T-helper 22 cell (primary cell): Measurements from ENCODE around the gene SAMD11.

Source experiments
- DNase-seq: peaks from one replicate; pipeline ENCODE4 v3.0.0-alpha.2; 2020; ENCODE audit warnings: low read depth

Gene SAMD11

DNA sequence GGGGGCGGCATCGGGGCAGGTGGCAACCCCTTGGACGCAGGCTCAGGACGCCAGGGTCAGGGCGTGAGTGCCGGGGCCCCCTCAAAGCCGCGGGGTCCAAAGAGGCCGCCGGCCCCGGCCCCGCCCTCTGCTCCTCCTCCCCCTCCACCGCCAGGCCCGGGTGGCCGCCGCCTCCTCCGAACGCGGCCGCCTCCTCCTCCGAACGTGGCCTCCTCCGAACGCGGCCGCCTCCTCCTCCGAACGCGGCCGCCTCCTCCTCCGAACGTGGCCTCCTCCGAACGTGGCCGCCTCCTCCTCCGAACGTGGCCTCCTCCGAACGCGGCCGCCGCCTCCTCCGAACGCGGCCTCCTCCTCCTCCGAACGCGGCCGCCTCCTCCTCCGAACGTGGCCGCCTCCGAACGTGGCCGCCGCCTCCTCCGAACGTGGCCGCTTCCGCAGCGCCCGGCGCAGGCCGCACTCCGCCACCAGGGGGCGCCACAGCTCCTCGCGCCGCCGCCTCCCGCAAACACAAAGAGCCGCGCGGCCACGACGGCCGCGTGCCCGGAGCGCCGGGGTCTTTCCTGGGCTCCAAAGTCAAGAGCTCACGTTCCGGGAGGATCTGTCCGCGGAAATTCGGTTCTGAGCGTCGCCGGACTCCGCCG is 19.3 kb upstream of the SAMD11 start:
- DNase-seq, result peak; percentile 54

DNA sequence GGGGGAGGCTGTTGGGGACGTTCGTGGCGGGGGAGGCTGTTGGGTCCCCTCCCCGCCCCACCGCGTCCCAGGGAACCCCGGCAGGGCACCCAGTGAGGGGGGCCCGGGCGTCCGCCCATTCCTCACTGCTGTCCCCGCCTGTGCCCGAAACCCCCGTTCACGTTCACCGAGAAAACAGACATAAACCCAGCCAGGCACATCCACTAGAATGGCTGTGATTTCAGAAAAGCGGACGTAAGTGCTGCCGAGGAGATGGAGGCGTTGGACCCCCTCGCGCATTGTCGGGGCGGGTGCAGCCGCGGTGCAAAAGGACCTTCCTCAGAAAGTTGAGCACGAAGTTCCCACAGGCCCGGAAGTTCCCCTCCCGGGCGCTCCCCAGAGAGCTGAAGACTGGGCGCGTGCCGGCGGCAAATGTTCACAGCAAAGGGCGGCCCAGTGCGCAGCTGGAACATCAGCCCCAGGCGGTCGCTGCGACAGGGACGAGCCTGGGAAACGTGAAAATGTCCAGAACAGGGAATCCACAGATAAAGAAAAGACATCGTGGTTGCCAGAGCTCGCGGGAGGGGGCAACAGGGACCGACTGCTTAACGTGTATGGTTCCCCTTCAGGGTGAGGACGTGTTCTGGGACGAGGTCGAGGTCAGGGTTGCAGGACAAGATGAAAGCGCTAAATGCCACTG is 18.5 kb upstream of the SAMD11 start:
- no peak for DNase-seq

DNA sequence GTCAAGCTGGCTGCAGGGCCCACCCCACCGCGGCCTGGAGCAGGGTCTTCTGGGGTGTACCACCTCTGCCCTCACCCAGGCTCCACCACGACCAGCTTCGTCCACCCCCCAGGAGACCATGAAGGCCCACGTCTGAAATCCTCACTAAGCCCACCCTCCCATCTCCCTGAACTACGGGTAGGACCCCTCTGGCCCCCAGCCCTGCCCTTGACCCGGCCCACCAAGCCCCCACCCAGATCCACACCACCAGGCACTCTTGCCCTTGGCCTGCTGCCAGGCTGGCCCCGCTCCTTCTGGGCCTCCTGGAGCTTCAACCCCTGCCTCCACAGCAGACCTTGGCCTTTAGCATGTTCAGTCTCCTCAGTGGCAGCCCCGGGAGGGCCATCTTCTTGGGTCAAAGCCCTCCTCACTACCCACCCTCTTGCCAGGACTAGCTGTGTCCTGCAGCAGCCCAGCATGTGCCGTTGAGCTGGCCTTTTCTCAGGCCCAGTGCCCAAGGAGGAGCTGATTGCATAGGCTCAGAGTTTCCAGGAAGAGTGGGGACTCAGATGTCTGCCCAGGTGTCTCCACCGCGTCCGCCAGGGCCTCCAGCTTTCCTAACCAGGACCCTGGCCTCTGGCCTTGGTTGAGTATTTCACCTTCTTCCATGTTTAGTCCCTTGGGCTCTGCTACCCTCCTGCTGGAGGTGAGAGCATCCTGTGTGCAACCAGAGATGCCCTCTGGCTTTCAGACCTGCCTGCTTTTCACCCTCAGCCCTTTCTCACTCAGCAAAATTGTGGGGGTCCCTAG is 17.7 kb upstream of the SAMD11 start:
- no peak for DNase-seq

DNA sequence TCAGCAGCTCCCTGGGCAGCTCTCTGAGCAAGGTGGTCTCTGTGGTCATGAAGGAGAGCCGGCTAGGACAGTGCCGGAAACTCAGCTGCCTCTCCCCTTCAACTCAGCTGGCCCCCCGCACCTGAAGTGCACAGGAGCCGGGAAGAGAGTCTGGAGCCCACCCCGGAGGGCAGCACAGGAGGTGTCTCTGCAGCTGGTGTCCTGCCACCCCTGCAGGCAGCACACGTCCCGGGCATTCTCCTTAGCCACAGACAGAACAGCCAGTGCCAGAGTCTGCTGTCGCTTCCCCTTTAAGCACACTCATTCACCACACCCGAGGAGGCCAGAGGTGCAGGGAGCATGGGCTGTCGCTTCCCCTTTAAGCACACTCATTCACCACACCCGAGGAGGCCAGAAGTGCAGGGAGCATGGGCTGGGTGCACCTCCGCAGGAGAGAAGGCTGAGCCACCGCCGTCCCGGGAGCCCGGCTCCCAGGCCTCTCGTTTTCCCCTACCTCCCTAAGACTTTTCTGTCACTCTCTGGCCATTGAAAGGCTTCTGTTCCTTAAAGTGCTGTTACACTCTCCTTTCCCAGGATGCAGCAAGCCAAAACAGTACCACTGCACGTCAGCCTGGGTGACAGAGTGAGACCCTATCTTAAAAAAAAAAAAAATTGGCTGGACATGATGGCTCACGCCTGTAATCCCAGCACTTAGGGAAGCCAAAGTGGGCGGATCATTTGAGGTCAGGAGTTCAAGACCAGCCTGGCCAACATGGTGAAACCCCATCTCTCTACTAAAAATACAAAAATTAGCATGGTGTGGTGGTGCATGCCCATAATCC is 16.9 kb upstream of the SAMD11 start:
- no peak for DNase-seq

DNA sequence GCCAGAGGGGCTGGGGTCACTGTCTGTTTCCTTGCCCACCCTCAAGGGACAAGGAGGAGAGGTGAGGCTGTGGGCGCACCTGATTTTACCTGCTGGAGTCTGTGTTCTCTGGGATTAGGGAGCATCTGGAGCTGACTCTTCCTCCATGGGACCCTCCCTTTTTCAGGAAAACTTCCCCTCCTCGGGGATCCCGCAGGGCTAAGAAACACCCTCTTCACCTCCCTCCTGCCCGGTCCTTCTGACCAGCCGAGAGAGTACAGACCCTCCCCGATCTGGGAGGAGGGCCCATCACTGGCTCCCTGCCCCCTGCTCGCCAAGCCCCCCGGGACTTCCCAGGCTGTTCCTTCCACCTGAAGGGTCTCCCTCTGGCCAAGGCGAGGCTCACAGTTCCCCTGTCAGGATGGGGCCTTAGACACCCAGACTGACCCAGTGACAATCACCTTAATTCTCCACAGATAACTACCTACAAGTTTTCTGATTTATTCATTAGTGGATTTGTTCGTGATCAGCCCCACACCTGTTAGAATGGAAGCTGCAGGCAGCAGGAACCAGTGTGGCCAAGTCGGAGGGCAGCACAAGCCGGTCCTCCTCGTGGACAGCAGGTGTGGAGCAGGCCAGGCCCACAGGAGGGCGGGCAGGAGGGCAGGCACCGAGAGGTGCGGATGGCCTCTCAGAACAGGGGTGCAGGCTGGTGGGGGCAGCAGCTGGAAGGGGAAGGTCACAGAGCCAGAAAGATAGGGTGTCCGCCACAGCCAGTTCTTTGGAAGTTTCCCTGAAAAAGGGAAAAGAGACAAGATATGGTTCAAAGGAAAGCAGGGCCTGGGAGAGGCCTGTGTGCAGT is 15.9 kb upstream of the SAMD11 start:
- DNase-seq, result no peak

DNA sequence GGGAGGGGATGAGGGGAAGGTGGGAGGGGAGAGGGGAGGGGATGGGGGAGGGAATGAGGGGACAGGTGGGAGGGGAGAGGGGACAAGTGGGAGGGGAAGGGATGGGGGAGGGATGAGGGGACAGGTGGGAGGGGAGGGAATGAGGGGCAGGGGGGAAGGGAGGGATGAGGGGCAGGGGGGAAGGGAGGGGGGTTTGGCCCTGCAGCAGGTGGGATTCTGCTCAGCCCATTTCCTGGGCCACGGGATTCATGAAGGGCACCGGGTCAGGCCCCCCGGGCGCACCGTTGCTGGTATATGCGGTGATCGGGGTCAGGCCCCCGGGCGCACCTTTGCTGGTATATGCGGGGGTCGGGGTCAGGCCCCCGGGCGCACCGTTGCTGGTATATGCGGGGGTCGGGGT is 15.1 kb upstream of the SAMD11 start:
- DNase-seq, result no peak

DNA sequence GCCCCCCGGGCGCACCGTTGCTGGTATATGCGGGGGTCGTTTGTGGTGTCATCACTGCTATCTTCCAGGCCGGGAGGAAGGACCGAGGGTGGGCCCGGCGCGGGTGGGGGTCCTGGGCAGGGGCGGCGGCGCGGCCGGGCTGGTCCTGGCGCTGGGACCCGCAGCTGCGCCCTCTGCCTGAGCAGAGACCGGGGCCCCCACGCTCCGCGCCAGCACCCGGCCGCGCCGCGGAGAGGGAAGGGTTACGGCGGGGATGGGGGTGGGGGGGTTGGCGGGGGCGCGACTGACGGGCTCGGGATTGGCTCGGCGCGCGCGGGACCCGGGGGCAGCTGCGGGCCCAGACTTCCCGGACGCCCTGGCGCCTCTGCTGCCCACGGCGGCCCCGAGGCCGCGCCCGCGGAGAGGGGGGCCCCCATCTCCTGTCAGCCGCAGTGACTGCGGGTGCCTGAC is 13.8 kb upstream of the SAMD11 start:
- DNase-seq, result no peak

DNA sequence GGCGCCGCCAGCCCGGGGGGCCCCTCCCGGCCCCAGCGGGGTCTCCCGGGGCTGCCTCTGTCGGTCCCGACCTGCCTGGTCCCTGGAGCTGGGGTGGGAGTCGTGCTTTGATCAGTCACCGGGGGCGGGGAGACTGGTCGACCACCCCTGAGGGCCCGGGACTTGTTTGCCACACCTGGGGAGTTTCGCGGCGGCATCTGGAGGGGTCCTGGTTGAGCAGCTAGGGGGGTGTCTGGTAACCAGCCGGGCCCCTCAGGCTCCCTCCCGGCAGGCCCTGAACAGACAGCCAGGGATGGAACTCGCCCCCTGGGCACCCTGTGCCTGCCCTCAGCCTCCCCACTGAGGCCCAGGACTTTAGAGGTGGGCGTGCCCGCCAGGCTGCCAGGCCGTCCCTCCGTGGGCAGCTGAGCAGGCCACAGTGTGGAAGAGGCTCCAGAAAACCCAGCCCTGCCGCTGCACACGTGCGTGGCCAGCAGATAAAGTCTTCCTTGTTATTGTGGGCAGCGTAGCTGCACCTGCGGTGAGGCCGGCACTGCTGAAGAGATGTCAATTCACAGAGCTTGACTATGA is 13.3 kb upstream of the SAMD11 start:
- no peak for DNase-seq

DNA sequence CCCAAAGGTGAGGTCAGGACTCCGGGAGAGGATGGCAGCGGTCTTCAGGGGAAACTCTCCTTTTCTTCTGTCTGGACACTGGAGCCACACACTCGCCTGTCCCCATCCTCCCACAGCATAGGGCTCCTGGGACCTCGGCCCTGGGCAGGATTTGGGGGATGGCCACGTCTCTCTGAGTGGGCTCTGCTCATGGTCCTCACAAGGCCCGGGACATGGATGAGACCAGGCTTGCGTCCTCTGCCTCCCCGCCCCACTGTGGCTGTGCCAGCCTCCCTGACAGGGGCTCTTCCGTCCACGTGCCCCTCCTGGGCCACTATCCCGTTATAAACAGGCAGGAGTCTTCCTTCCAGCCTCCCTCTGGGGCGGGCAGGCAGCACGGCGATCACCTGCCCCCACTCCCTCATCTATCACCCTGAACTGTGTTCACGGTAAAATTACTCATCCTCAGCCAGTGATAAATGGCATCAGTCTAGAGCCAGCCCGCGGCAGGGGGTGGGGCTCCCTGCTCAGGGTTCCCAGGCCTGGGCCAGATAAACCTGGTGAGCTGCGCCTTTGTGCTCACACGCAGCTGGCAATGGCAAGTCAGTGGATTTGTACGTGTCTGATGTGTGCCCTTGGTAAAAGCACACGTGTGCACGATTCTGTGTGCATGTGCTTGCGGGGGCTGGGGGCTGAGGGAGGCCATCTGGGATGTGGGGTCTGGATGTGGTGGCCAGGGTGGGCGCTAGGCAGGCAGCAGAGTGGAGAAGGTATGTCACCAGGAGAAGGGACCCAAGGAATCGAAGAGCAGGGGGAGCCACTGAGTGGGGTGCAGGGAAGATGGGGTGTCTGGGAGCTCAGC is 12.6 kb upstream of the SAMD11 start:
- DNase-seq, result no peak

DNA sequence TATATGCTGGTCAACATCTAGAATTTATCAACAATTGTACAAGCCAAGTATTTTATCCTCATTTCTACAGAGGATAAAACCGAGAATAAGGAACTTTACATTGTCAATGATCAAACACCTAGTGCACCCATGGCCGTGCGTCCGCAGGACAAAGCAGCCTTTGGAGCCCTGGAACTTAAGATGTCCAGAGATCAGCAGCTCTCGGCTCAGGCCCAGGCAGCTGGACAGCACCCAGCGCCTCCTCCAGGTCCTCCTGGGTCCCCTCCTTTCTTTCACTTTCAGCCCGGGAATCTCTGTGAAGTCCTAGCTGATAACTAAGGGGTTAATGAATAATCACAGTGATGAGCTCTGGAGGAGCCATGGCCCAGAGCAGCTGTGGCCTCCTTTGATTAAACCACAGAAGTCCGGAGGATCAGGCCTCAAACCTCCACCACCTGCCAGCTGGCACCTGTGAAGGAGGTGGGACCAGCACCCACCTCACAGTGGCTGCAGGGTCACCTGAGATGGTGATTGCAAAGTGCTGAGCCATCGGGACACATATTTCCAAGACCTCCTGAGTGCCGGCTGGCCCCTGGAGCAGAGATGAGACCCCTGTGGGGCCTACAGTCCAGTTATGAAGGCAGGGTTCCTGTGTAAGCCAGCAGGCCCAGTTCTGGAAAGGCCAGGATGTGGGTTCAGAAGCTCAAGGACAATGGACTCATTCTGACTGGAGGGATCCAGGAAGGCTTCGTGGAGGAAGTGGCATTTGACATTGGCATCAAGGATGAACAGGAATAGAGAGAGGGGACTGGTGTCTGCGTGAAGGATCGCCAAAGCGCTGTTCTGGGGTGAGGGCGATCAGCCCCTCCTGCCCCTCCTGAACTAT is 11.6 kb upstream of the SAMD11 start:
- DNase-seq, result no peak

DNA sequence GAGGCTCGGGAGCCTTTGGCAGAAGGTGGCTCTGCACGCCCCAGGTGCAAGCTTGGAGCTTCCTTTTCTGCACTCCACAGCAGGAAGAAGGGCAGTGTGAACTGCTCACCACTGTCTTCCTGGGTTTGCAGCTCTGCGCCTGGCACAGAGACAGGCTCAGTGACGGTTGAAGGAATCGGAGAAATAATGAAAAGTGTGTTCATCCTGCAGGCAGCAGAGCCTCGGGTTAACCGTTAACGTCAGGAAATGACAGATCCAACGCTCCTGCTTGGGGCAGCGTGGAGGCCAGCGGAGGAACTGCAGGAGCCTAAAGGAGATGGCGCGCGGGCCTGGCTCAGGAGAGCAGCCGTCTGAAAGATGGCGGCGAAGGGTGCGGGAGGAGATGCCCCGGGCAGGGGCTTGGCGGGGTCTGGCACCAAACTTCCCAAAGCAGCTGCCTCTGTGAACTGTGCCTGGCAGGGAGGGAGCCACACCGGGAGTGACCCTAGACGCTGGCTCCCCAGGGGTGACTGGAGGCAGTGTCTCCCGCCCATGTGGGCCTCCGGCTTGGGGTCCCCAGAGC is 10.9 kb upstream of the SAMD11 start:
- no peak for DNase-seq

DNA sequence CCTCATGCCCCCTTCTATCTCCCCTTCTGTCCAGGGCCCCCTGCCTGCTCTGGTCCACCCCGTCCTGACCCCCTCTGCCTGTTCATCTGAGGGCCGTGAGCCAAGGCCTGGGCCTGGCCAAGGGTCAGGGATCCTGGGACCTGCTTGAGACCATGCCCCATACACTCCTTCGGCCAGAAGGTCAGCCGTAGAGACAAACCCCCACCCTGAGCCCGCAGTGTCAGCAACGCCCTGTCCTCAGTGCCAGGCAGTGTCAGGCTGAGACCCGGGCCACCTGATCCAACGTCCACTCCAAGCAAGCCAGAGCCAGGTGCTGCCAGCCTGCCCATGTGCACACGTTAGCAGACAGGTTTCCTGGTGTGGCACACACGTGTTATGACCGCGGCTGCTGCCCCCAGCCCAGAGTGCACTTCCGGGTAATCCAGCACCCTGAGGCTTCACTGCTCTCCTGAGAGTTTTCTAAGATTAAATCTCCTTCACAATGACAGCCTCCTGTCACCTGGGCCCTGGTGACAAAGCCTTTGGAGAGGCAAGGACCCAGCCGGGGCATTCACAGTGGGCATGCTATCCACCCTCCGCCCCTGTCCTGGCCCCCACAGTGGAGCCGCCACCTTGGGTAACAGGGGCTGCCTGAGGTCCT is 10.1 kb upstream of the SAMD11 start:
- DNase-seq, result no peak

DNA sequence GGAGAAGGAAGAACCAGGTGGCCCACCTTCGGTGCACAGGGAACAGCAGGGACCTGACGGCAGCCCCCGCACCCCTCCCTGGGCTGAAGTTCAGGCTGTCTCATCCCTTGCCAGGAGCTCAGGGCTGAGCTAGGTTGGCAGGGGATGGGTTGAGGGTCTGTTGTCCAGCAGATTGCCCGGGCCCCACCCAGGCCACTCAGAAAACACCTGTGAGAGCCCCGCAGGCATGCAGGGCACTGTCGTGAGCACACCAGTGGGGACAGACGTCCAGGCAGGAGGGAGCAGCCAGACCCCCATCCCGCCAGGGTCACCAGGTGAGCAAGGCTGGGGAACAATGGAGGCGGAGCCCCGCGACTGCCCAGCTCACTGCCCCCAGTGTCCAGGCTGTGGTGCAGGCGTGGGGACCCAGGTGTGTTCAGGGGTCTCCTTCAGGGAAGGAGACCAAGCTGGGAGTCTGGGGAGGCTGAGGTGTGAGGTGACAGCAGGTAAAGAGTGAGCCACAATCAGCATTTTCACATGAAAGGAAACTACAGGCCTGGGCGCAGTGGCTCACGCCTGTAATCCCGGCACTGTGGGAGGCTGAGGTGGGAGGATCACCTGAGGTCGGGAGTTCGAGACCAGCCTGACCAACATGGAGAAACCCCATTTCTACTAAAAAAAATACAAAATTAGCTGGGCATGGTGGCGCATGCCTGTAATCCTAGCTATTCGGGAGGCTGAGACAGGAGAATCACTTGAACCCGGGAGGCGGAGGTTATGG is 9.4 kb upstream of the SAMD11 start:
- DNase-seq, result no peak

DNA sequence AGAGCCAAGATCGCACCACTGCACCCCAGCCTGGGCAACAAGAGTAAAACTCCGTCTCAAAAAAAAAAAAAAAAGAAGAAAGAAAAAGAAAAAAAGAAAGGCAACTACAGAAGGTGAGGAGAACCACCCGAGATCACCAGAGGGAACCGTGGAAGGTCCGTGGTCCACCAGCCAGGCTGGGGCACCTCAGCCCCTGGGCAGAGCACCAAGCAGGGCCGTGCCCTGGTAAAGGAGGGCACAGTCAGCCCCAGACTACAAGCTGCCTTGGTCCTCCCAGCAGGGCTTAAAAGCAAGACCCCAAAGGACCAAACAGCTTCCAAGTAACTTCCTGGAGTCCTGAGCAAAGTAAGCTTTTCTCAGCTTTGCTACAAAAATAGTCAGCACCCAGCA is 8.8 kb upstream of the SAMD11 start:
- no peak for DNase-seq

DNA sequence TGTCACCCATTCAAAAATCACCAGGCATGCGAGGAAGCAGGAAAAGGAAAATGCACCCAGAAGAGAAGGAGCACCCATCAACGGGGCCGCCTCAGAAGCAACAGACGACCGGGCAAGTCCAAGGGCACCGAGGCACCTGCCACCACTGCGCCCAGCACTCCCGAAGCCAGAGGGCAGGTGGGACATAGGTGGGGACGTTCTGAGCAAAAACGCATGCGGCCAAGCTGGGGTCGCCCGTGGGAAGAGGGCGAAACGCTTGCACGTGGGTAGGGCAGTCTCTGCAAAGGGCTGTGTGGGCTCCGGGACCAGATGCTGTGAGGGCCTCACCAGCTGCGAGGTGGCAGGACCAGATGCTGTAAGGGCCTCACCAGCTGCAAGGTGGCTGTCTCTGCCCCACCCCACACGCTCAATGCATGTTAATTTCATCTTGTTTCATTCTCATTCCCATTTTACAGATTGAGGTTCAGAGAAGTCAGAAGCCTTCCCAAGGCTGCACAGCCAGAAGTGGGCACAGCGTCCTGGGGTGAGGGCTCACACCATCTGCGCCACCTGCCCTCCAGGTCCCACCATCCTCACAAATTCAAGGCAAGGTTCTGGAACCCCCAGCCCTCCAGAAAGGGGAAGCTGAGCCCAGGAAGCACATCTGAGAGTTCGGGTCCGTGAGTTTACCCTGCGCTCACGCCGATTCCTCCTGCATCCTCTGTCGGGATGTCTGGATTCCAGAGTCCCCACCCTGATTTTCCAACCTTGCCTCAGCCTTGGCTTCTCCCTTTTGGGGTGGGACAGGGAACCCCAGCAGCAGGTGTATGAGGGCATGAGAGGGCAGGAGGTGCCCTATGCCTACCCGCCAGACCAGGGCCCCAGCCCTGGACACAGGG is 8.2 kb upstream of the SAMD11 start:
- DNase-seq, result no peak
